DOHH2 (cell line): ENCODE results near the gene GUCY1A2.

ENCODE experiments used
- EZH2phosphoT487 ChIP-seq: fragments of 200-600 bp; sonication (generic); IDR thresholded peaks from 2 replicates; pipeline ENCODE4 v1.6.1; 2017; ENCODE audit warnings: borderline replicate concordance, mild to moderate bottlenecking, antibody characterized with exemption, low read length, moderate library complexity, mixed read lengths
- TF ChIP-seq, protein P1 (sequence below): fragments of 200-600 bp; sonication (generic); IDR thresholded peaks from one replicate; pipeline ENCODE4 v1.5.1; 2014; ENCODE audit warnings: antibody characterized with exemption, mild to moderate bottlenecking, low read depth, low read length; ENCODE audit not compliant: poor library complexity, severe bottlenecking

DNA sequence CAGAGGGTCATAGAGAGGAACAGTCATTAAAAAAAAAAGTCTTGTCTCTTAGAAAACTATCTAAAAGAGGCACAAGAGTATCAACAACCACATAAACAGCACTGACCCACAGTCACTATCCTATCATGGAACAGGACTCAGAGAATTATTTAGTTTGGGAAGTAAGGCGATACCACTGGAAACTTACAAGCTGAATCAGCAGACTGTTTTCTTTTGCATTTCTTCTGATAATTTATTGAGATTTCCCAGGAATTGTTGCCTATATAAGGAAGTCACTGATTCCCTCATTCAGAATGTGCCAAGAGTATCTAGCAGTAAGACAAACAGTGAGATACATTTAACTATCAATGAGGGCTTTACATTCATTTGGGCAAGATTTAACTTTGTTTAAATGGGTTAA lies 304.1 kb downstream of the GUCY1A2 start:
- TF ChIP-seq, protein P1, sequence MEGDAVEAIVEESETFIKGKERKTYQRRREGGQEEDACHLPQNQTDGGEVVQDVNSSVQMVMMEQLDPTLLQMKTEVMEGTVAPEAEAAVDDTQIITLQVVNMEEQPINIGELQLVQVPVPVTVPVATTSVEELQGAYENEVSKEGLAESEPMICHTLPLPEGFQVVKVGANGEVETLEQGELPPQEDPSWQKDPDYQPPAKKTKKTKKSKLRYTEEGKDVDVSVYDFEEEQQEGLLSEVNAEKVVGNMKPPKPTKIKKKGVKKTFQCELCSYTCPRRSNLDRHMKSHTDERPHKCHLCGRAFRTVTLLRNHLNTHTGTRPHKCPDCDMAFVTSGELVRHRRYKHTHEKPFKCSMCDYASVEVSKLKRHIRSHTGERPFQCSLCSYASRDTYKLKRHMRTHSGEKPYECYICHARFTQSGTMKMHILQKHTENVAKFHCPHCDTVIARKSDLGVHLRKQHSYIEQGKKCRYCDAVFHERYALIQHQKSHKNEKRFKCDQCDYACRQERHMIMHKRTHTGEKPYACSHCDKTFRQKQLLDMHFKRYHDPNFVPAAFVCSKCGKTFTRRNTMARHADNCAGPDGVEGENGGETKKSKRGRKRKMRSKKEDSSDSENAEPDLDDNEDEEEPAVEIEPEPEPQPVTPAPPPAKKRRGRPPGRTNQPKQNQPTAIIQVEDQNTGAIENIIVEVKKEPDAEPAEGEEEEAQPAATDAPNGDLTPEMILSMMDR: no peak
- no peak for TF ChIP-seq EZH2phosphoT487
